ENCODE measurements around the gene IFNL1.
A peak's percentile ranks its signal among the peaks of the same experiment; 100 is the strongest.
"Not testable (repeated sequence)": the region's sequence is repeated elsewhere in the genome, so short reads cannot be mapped to it uniquely, and the experiment has no call there.

IFNL1 gene

GRCh38 chr19:39296055-39296645 lies at the start of gene IFNL1:
IFNL1 (plus strand) TSS chr19:39296407; CDS start chr19:39296422, 15 bp downstream.
- no peak for DNase-seq

GRCh38 chr19:39246951-39247669 lies 49.1 kb upstream of the IFNL1 start:
- peak; percentile 35 for DNase-seq

- no peak for DNase-seq
Observed at GRCh38 chr19:39247701-39248664, 48.2 kb upstream of the IFNL1 start.

- no peak for DNase-seq
Observed at GRCh38 chr19:39248806-39249205, 47.4 kb upstream of the IFNL1 start, which contains the start of gene IFNL4. IFNL4 (minus strand) TSS chr19:39248856.

DNA sequence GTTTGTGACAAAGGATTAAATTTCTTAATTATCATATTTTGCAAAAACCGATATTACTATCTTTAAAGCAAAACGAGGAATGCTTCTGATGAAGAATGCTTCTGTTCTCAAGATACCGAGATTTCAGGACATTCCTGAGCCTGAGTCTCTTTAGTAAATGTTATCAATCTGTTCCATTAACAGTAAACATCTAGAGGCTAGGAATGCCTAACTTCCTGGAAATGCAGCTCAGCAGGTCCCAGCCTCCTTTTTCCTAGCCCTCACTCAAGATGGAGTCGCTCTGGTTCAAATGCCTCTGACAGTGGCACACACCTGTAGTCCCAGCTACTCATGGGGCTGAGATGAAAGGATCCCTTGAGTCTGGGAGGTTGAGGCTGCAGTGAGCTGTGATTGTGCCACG lies 45.1 kb upstream of the IFNL1 start:
- DNase-seq: no peak

GRCh38 chr19:39251846-39252245 lies 44.4 kb upstream of the IFNL1 start:
- DNase-seq: no peak

GRCh38 chr19:39252458-39252857 lies 43.7 kb upstream of the IFNL1 start:
- no peak for DNase-seq

GRCh38 chr19:39253374-39254149 lies 42.6 kb upstream of the IFNL1 start:
- no peak for DNase-seq

DNA sequence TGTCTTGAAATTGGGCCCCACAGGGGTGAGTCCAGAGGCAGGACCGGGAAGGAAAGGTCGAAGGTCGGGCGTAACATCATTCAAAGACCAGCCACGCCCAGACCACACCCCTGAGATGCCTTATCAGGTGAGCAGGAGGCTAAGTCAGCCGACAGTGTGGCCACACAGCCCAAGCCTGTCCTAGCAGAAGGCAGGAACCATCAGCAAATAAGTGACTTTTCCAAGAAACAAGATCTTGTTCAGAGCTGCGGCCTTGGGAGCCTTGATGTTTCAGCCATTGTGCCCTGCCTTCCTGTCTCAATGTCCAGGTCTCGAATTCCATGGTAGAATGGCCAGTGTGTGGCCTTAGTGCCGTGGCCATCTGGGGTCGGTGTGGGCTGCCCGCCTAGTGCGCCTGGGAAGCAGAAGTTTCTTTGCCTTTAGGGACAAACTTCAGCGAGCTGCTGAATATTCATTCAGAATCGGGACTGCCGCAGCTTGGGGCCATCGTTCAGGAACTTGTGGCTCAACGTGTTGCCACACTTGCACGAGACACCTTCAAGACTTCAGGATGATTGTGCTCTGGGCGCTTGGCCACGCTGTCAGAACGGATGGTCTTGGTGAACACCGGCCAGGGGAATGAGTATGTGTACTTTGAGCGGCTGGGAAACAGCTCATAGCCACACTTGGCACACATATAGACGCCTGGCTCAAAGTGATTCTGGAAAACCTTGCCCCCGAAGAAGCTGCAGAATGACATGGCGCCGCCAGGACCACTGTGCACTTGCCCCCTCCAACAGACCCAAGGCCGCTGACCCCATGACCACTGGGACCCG lies 41.5 kb upstream of the IFNL1 start:
- DNase-seq: no peak

GRCh38 chr19:39257227-39257626 lies 39.0 kb upstream of the IFNL1 start:
- DNase-seq: no peak

DNA sequence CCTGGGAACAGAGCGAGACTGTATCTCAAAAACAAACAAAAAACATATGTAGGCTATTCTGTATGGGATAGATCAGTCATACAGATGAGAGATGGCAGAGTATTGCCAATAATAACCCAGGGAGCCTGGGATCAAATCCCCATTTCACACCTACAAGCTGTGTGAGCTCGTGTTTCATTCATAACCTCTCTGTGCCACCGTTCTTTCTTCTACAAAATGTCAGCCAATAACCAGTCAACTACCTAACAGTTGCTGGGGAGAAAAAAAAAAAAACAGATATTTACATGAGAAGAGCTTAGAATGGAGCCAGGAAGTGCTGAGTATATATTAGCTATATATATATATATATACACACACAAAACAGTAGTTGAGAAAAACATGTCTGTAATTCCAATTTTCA lies 34.5 kb upstream of the IFNL1 start:
- no peak for DNase-seq

DNA sequence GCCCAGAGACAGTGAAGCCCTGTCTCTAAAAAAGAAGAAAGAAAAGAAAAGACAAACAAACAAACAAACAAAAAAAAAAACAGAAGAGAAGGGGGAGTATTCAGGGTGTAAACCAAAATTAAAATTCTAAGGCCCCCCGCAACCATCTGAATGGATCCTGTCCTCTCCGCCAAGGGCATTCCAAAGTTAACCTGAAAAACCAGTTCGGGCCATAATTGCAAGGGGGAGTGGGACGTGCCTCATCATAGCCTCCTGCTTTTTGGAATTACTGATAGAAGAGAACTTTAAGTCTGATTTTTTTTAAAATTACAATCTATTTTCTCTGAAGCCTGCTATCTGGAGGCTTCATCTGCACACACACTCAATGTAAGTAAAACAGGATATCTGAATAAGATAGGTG lies 33.7 kb upstream of the IFNL1 start:
- DNase-seq: no peak

- no peak for DNase-seq
Observed at GRCh38 chr19:39263912-39264305, 32.3 kb upstream of the IFNL1 start.

DNA sequence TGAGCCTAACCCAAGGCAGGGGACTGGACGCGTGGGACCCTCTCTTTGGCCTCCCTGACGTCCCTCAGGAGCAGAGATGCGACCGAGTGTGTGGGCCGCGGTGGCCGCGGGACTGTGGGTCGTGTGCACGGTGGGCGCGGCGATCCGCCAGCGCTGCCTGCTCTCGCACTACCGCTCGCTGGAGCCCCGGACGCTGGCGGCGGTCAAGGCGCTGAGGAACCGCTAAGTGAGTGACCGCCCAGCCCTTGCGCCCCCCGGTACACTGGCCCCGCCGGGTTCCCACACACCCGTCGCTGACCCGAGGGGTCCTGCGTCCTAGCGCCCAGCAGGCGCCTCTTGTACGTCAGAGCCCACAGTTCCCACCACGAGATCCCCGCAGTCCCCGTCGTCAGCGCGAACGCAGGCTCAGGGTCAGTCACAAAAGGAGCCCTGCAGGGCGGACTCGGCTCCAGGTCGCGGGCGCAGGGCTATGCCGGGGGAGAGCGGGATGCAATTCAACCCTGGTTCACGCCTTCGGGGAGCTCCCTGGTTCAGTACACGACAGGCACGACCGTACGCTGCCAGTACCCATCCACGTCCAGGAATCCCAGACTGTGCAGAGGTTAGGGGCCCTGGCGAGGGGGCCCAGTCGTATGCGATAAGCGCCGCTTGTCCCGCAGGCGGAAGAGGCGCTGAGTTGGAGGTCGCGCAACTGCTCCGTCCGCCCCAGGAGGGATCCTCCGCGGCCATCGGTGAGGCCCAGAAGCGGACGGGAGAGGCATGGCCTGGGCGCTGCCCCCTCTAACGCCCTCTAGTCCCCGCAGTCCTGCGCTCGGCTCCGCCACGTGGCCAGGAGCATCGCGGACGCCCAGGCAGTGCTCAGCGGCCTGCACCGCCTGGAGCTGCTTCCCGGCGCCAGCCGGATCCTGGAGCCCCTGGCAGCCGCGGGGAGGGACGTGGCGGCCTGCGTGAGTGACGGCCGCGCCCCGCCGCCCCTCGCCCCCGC lies 31.6 kb upstream of the IFNL1 start:
- no peak for DNase-seq

- DNase-seq: no peak
Observed at GRCh38 chr19:39265321-39265916, 30.8 kb upstream of the IFNL1 start.

GRCh38 chr19:39268085-39268484 lies 28.1 kb upstream of the IFNL1 start, which contains the start of gene IFNL2:
IFNL2 (plus strand) TSS chr19:39268396; CDS start chr19:39268569, 173 bp downstream.
- not testable (repeated sequence) for DNase-seq

GRCh38 chr19:39268531-39269223 lies 27.5 kb upstream of the IFNL1 start:
- DNase-seq: not testable (repeated sequence)

GRCh38 chr19:39269369-39269768 lies 26.8 kb upstream of the IFNL1 start:
- DNase-seq: not testable (repeated sequence)
